IMR-90 (cell line): Measurements from ENCODE around the gene FKBP10. TPM values are rescaled to one million over a fixed set of nuclear protein-coding genes. Genes with fewer than 3 reads are reported as not detected.

Source experiments
- ATAC-seq: fragments of 200-7000 bp; cut with Tn5 transposase; 2 replicates; pipeline ENCODE4 v1.9.1; 2020; ENCODE audit warnings: low read depth, mild to moderate bottlenecking, moderate library complexity
- BruUV-seq: library from RNA; stranded (reverse); fragments of 400-500 nt; replicated peaks from 2 replicates; lab custom pipeline; 2021; lab: Mats Ljungman, UMichigan
- CTCF ChIA-PET: fragments of 300-600 bp; formaldehyde crosslinking; extraction: SDS; loops from one replicate; lab custom pipeline; 2021; ENCODE audit warnings: antibody characterized with exemption; lab: Yijun Ruan, JAX
- POLR2A ChIA-PET: fragments of 300-600 bp; sonication (Branson Sonifier 250); formaldehyde crosslinking; loops from one replicate; lab custom pipeline; 2022; ENCODE audit warnings: antibody characterized with exemption; ENCODE audit not compliant: unreplicated experiment; lab: Charles Lee
- DNase-seq: peaks from one replicate; pipeline ENCODE4 v3.0.0; 2013
- H2AFZ ChIP-seq: replicated peaks from 2 replicates; pipeline ENCODE3; 2013; ENCODE audit warnings: low read length, mild to moderate bottlenecking; ENCODE audit not compliant: poor library complexity
- H2AK5ac ChIP-seq: 2 replicates; pipeline ENCODE4 v1.6.1; 2013; ENCODE audit warnings: low read depth, low read length, inconsistent platforms
- H2AK9ac ChIP-seq: replicated peaks from 2 replicates; pipeline ENCODE3; 2013; ENCODE audit warnings: mild to moderate bottlenecking, low read depth, low read length, moderate library complexity; ENCODE audit not compliant: poor library complexity
- H2BK120ac ChIP-seq: 2 replicates; pipeline ENCODE4 v1.6.1; 2013; ENCODE audit warnings: low read depth, low read length, inconsistent platforms
- H2BK15ac ChIP-seq: 3 replicates; pipeline ENCODE4 v1.6.1; 2013; ENCODE audit warnings: low read depth, low read length, inconsistent platforms
- H2BK20ac ChIP-seq: 2 replicates; pipeline ENCODE4 v1.6.1; 2013; ENCODE audit warnings: low read depth, mild to moderate bottlenecking, inconsistent platforms, low read length, moderate library complexity
- H2BK5ac ChIP-seq: 2 replicates; pipeline ENCODE4 v1.6.1; 2013; ENCODE audit warnings: mild to moderate bottlenecking, low read depth, low read length, inconsistent platforms; ENCODE audit not compliant: poor library complexity, severe bottlenecking
- H3K14ac ChIP-seq: replicated peaks from 2 replicates; pipeline ENCODE4 v1.6.1; 2013; ENCODE audit warnings: low read depth, low read length, inconsistent platforms
- H3K18ac ChIP-seq: 2 replicates; pipeline ENCODE4 v1.6.1; 2013; ENCODE audit warnings: low read depth, low read length, control low read depth
- H3K23ac ChIP-seq: 2 replicates; pipeline ENCODE4 v1.6.1; 2013; ENCODE audit warnings: low read depth, low read length, inconsistent platforms
- H3K27ac ChIP-seq: 2 replicates; pipeline ENCODE4 v1.5.1; 2013; ENCODE audit warnings: mild to moderate bottlenecking, control low read depth, low read length; ENCODE audit not compliant: insufficient read depth
- H3K27me3 ChIP-seq: 2 replicates; pipeline ENCODE4 v1.6.1; 2013; ENCODE audit warnings: low read length; ENCODE audit not compliant: control insufficient read depth, insufficient read depth
- H3K36me3 ChIP-seq: 2 replicates; pipeline ENCODE4 v1.6.1; 2013; ENCODE audit warnings: low read length, mixed read lengths; ENCODE audit not compliant: control insufficient read depth, insufficient read depth
- H3K4ac ChIP-seq: 2 replicates; pipeline ENCODE4 v1.6.1; 2013; ENCODE audit warnings: low read depth, low read length, inconsistent platforms
- H3K4me1 ChIP-seq: 2 replicates; pipeline ENCODE4 v1.6.1; 2013; ENCODE audit warnings: low read length, mixed read lengths; ENCODE audit not compliant: control insufficient read depth, insufficient read depth
- H3K4me2 ChIP-seq: 2 replicates; pipeline ENCODE4 v1.6.1; 2013; ENCODE audit warnings: low read depth, mild to moderate bottlenecking, control low read depth, low read length, moderate library complexity
- H3K4me3 ChIP-seq: 2 replicates; pipeline ENCODE4 v1.5.1; 2013; ENCODE audit warnings: low read depth, mild to moderate bottlenecking, control low read depth, low read length, moderate library complexity; ENCODE audit not compliant: insufficient read depth
- H3K56ac ChIP-seq: 2 replicates; pipeline ENCODE4 v1.6.1; 2013; ENCODE audit warnings: low read length, inconsistent platforms; ENCODE audit not compliant: insufficient read depth; ENCODE audit errors: extremely low read depth
- H3K79me1 ChIP-seq, 2 experiments: 2 replicates each; pipeline ENCODE4 v1.6.1; 2013; ENCODE audit warnings: low read length in 2 of 2, inconsistent platforms in 1 of 2, low read depth in 1 of 2
- H3K9ac ChIP-seq: 2 replicates; pipeline ENCODE4 v1.6.1; 2013; ENCODE audit warnings: low read depth, low read length, control low read depth
- H3K9me1 ChIP-seq: 2 replicates; pipeline ENCODE4 v1.6.1; 2013; ENCODE audit warnings: low read length, inconsistent platforms; ENCODE audit not compliant: insufficient read depth
- H3K9me3 ChIP-seq: 2 replicates; pipeline ENCODE4 v1.6.1; 2013; ENCODE audit warnings: low read length; ENCODE audit not compliant: control insufficient read depth, insufficient read depth
- H4K20me1 ChIP-seq: 2 replicates; pipeline ENCODE4 v1.6.1; 2013; ENCODE audit warnings: low read length, inconsistent platforms; ENCODE audit not compliant: insufficient read depth
- H4K5ac ChIP-seq: 2 replicates; pipeline ENCODE4 v1.6.1; 2013; ENCODE audit warnings: mild to moderate bottlenecking, low read depth, low read length, control low read depth
- H4K8ac ChIP-seq, 2 experiments: 2 replicates each; pipeline ENCODE4 v1.6.1; 2013; ENCODE audit warnings: low read depth in 2 of 2, low read length in 2 of 2, control low read depth in 1 of 2, inconsistent platforms in 1 of 2
- H4K91ac ChIP-seq: 2 replicates; pipeline ENCODE4 v1.6.1; 2013; ENCODE audit warnings: low read depth, low read length, inconsistent platforms; ENCODE audit not compliant: insufficient read depth
- BHLHE40 ChIP-seq: fragments of 150-350 bp; IDR thresholded peaks from 2 replicates; pipeline ENCODE4 v1.6.1; 2016; ENCODE audit warnings: mild to moderate bottlenecking, low read depth, low read length
- CEBPB ChIP-seq: IDR thresholded peaks from 2 replicates; pipeline ENCODE4 v1.6.1; 2012; ENCODE audit warnings: low read depth, low read length, improper control_type of control experiment
- CHD1 ChIP-seq: IDR thresholded peaks from 2 replicates; pipeline ENCODE4 v1.6.1; 2012; ENCODE audit warnings: low read depth, low read length, improper control_type of control experiment
- FOS ChIP-seq: fragments of 150-350 bp; IDR thresholded peaks from 2 replicates; pipeline ENCODE4 v1.6.1; 2016; ENCODE audit warnings: low read depth, low read length
- MAFK ChIP-seq: IDR thresholded peaks from 2 replicates; pipeline ENCODE4 v1.6.1; 2012; ENCODE audit warnings: low read depth, low read length, improper control_type of control experiment
- MAZ ChIP-seq: IDR thresholded peaks from 2 replicates; pipeline ENCODE4 v1.6.1; 2012; ENCODE audit warnings: low read depth, mild to moderate bottlenecking, low read length, improper control_type of control experiment, moderate library complexity, borderline replicate concordance
- MXI1 ChIP-seq: IDR thresholded peaks from 2 replicates; pipeline ENCODE4 v1.6.1; 2012; ENCODE audit warnings: low read depth, mild to moderate bottlenecking, low read length, moderate library complexity, borderline replicate concordance
- NFE2L2 ChIP-seq: fragments of 150-350 bp; IDR thresholded peaks from 2 replicates; pipeline ENCODE4 v1.6.1; 2016; ENCODE audit warnings: low read depth, mild to moderate bottlenecking, low read length
- POLR2A ChIP-seq: IDR thresholded peaks from 2 replicates; pipeline ENCODE4 v1.6.1; 2012; ENCODE audit warnings: mild to moderate bottlenecking, low read depth, low read length
- RAD21 ChIP-seq: IDR thresholded peaks from 2 replicates; pipeline ENCODE4 v1.6.1; 2012; ENCODE audit warnings: low read length, improper control_type of control experiment
- RCOR1 ChIP-seq: IDR thresholded peaks from 2 replicates; pipeline ENCODE4 v1.6.1; 2012; ENCODE audit warnings: mild to moderate bottlenecking, low read length, improper control_type of control experiment; ENCODE audit not compliant: insufficient replicate concordance
- RFX5 ChIP-seq: IDR thresholded peaks from 2 replicates; pipeline ENCODE4 v1.8.0; 2012; ENCODE audit warnings: low read depth, mild to moderate bottlenecking, low read length, moderate library complexity
- SMC3 ChIP-seq: fragments of 150-350 bp; IDR thresholded peaks from 2 replicates; pipeline ENCODE4 v1.6.1; 2016; ENCODE audit warnings: low read depth, mild to moderate bottlenecking, antibody characterized with exemption, low read length, moderate library complexity
- WGBS, 2 experiments: methylation state at CpG; one replicate each; pipeline versions ENCODE4 v1.1.5 to v1.1.7; 2013; ENCODE audit warnings: missing lambda C conversion rate in 2 of 2; ENCODE audit not compliant: insufficient read length in 1 of 2; ENCODE audit errors: extremely low coverage in 2 of 2; 5-methylcytosine and 5-hydroxymethylcytosine counted together
- dilution Hi-C: fragments of 300-500 bp; cut with HindIII; formaldehyde crosslinking; loops from one replicate; pipeline ENCODE4 v1.14.3; 2018; ENCODE audit warnings: low sequenced_read_pairs; ENCODE audit not compliant: unreplicated experiment
- in situ Hi-C: fragments of 300-500 bp; cut with MboI; formaldehyde crosslinking; loops from 3 replicates; pipeline ENCODE4 v1.14.3; 2019; ENCODE audit warnings: low sequenced_read_pairs, inconsistent platforms, mixed read lengths
- intact Hi-C: fragments of 100-400 bp; cut with micrococcal nuclease; formaldehyde crosslinking; loops from 2 replicates; pipeline ENCODE4 v1.10.0; 2022
- polyA plus RNA-seq, 3 experiments: library from polyadenylated mRNA; depleted of rRNA; stranded (reverse); fragments of >200 nt; gene quantifications; 2 replicates each; pipeline ENCODE4 v1.2.3, GENCODE V29; 2012; ENCODE audit warnings: low replicate concordance in 1 of 3
- total RNA-seq: library from RNA; depleted of rRNA; stranded (reverse); fragments of >200 nt; gene quantifications from 2 replicates; pipeline ENCODE4 v1.2.3, GENCODE V29; 2012
- TF ChIP-seq, protein P1 (sequence below): fragments of 150-350 bp; IDR thresholded peaks from 2 replicates; pipeline ENCODE4 v1.6.1; 2017; ENCODE audit warnings: mild to moderate bottlenecking, antibody characterized with exemption, low read length, low read depth
- TF ChIP-seq, protein P2 (sequence below): fragments of 150-350 bp; IDR thresholded peaks from 2 replicates; pipeline ENCODE4 v1.6.1; 2016; ENCODE audit warnings: low read depth, mild to moderate bottlenecking, low read length, moderate library complexity, borderline replicate concordance
- TF ChIP-seq, protein P3 (sequence below): conservative IDR thresholded peaks from 2 replicates; pipeline ENCODE4 v1.5.1; 2012; ENCODE audit warnings: mild to moderate bottlenecking, low read depth, low read length, improper control_type of control experiment

Gene FKBP10
- total and polyA plus RNA-seq, 2 of the 4 experiments (the other 2 are of a cell fraction) = 170 to 984 TPM

DNA sequence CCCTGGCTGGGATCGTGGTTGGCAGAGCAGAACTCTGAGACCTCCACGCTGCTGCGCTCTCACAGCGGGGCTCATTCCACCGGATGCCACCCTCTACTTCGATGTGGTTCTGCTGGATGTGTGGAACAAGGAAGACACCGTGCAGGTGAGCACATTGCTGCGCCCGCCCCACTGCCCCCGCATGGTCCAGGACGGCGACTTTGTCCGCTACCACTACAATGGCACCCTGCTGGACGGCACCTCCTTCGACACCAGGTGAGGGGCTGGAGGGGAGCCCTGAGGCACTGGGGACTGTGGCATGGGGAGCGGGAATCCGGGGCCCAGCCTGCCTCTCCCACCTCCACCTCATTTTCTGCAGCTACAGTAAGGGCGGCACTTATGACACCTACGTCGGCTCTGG is 5.2 kb downstream of the FKBP10 start:
- no peak overlapping the region for H4K91ac ChIP-seq
- ChIA-PET CTCF (no interaction called here), POLR2A (interaction anchor here (0.7 kb wide), 1 partner anchor 11 kb away, joined by 8 read pairs; no protein-coding TSS in a partner anchor)
- H4K20me1 ChIP-seq = peaks cover 60% of the 10 kb centered on the region
- ATAC-seq (no peak), DNase-seq (no peak)
- WGBS, 2 experiments = no CpG with 5 or more reads among the region's 20 CpGs
- peaks cover 18% of the 10 kb centered on the region for H3K9me1 ChIP-seq
- H3K56ac ChIP-seq = no peak overlapping the region
- H3K4me1 ChIP-seq = peaks cover 11% of the 10 kb centered on the region
- no peak overlapping the region for H2AK9ac ChIP-seq
- H3K27ac ChIP-seq = no peak overlapping the region
- no peak overlapping the region for H2BK20ac ChIP-seq
- no peak overlapping the region for H2AK5ac ChIP-seq
- H3K36me3 ChIP-seq = peaks cover 51% of the 10 kb centered on the region
- no peak overlapping the region for H2BK15ac ChIP-seq
- no peak overlapping the region for H3K14ac ChIP-seq
- in situ Hi-C loops (no loop called here), dilution Hi-C loops (no loop called here), intact Hi-C loops (no loop called here)
- no peak overlapping the region for H3K9ac ChIP-seq
- no peak overlapping the region for H2BK5ac ChIP-seq
- peaks cover 17 to 85% of the 10 kb centered on the region in 2 experiments for H3K79me1 ChIP-seq
- H3K18ac ChIP-seq = no peak overlapping the region
- no peaks in the 10 kb centered on the region for H3K9me3 ChIP-seq
- H3K27me3 ChIP-seq = no peaks in the 10 kb centered on the region
- no peak overlapping the region for H3K4me3 ChIP-seq
- H3K23ac ChIP-seq = no peak overlapping the region
- H4K5ac ChIP-seq = no peak overlapping the region
- no peak overlapping the region for H3K4me2 ChIP-seq
- no peak overlapping the region for H2BK120ac ChIP-seq
- no peak overlapping the region for H2AFZ ChIP-seq
- H3K4ac ChIP-seq = no peak overlapping the region
- TF ChIP-seq POLR2A (no peak), NFE2L2 (no peak), RAD21 (no peak), SMC3 (no peak), MAZ (no peak), MAFK (no peak), CEBPB (no peak), FOS (no peak), BHLHE40 (no peak), RFX5 (no peak), MXI1 (no peak), RCOR1 (no peak), CHD1 (no peak)
- TF ChIP-seq, protein P1, sequence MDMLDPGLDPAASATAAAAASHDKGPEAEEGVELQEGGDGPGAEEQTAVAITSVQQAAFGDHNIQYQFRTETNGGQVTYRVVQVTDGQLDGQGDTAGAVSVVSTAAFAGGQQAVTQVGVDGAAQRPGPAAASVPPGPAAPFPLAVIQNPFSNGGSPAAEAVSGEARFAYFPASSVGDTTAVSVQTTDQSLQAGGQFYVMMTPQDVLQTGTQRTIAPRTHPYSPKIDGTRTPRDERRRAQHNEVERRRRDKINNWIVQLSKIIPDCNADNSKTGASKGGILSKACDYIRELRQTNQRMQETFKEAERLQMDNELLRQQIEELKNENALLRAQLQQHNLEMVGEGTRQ = no peak
- TF ChIP-seq, protein P2, sequence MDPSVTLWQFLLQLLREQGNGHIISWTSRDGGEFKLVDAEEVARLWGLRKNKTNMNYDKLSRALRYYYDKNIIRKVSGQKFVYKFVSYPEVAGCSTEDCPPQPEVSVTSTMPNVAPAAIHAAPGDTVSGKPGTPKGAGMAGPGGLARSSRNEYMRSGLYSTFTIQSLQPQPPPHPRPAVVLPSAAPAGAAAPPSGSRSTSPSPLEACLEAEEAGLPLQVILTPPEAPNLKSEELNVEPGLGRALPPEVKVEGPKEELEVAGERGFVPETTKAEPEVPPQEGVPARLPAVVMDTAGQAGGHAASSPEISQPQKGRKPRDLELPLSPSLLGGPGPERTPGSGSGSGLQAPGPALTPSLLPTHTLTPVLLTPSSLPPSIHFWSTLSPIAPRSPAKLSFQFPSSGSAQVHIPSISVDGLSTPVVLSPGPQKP = no peak
- TF ChIP-seq, protein P3, sequence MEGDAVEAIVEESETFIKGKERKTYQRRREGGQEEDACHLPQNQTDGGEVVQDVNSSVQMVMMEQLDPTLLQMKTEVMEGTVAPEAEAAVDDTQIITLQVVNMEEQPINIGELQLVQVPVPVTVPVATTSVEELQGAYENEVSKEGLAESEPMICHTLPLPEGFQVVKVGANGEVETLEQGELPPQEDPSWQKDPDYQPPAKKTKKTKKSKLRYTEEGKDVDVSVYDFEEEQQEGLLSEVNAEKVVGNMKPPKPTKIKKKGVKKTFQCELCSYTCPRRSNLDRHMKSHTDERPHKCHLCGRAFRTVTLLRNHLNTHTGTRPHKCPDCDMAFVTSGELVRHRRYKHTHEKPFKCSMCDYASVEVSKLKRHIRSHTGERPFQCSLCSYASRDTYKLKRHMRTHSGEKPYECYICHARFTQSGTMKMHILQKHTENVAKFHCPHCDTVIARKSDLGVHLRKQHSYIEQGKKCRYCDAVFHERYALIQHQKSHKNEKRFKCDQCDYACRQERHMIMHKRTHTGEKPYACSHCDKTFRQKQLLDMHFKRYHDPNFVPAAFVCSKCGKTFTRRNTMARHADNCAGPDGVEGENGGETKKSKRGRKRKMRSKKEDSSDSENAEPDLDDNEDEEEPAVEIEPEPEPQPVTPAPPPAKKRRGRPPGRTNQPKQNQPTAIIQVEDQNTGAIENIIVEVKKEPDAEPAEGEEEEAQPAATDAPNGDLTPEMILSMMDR = no peak
- H4K8ac ChIP-seq = no peak overlapping the region
- no TSS peak for BruUV-seq
